GF-D8 (cell line): ENCODE data around the gene CHRNA4.

Source experiments
- DNase-seq: peaks from one replicate; lab custom pipeline; 2025; lab: John Stamatoyannopoulos, UW

CHRNA4 gene

GRCh38 chr20:63333241-63333836 is 27.8 kb downstream of the CHRNA4 start:
- no peak for DNase-seq

- DNase-seq: no peak
Measured at GRCh38 chr20:63332488-63333240, 28.5 kb downstream of the CHRNA4 start.

- no peak for DNase-seq
Measured at GRCh38 chr20:63331741-63332400, 29.3 kb downstream of the CHRNA4 start.

- DNase-seq: no peak
Measured at GRCh38 chr20:63330940-63331339, 30.2 kb downstream of the CHRNA4 start.

GRCh38 chr20:63330084-63330760 is 30.9 kb downstream of the CHRNA4 start:
- DNase-seq: no peak

- DNase-seq: no peak
Measured at GRCh38 chr20:63329331-63330083, 31.6 kb downstream of the CHRNA4 start.

GRCh38 chr20:63328718-63329275 is 32.4 kb downstream of the CHRNA4 start:
- no peak for DNase-seq

GRCh38 chr20:63328026-63328700 is 33.0 kb downstream of the CHRNA4 start:
- no peak for DNase-seq

GRCh38 chr20:63327231-63327745 is 33.9 kb downstream of the CHRNA4 start:
- no peak for DNase-seq

- DNase-seq: no peak
Measured at GRCh38 chr20:63326314-63327230, 34.6 kb downstream of the CHRNA4 start.

GRCh38 chr20:63325554-63326313 is 35.4 kb downstream of the CHRNA4 start:
- no peak for DNase-seq

- DNase-seq: no peak
Measured at GRCh38 chr20:63325021-63325471, 36.1 kb downstream of the CHRNA4 start.

- no peak for DNase-seq
Measured at GRCh38 chr20:63323357-63323981, 37.7 kb downstream of the CHRNA4 start.

GRCh38 chr20:63322933-63323273 is 38.2 kb downstream of the CHRNA4 start:
- DNase-seq: no peak

GRCh38 chr20:63322146-63322932 is 38.8 kb downstream of the CHRNA4 start:
- DNase-seq: no peak

- no peak for DNase-seq
Measured at GRCh38 chr20:63321148-63321831, 39.9 kb downstream of the CHRNA4 start.

GRCh38 chr20:63320616-63321147 is 40.5 kb downstream of the CHRNA4 start:
- no peak for DNase-seq
